NT2/D1 (cell line): ENCODE data around the gene DDI2.

Experiments used
- SUZ12 ChIP-seq: IDR thresholded peaks from 2 replicates; pipeline ENCODE4 v1.6.1; 2011; ENCODE audit not compliant: insufficient read length, insufficient read depth; ENCODE audit errors: extremely low read depth
- YY1 ChIP-seq: IDR thresholded peaks from 2 replicates; pipeline ENCODE4 v1.6.1; 2011; ENCODE audit not compliant: insufficient read length, insufficient read depth
- ZNF274 ChIP-seq: IDR thresholded peaks from 2 replicates; pipeline ENCODE4 v1.6.1; 2011; ENCODE audit warnings: mild to moderate bottlenecking, low read depth, low read length

DNA sequence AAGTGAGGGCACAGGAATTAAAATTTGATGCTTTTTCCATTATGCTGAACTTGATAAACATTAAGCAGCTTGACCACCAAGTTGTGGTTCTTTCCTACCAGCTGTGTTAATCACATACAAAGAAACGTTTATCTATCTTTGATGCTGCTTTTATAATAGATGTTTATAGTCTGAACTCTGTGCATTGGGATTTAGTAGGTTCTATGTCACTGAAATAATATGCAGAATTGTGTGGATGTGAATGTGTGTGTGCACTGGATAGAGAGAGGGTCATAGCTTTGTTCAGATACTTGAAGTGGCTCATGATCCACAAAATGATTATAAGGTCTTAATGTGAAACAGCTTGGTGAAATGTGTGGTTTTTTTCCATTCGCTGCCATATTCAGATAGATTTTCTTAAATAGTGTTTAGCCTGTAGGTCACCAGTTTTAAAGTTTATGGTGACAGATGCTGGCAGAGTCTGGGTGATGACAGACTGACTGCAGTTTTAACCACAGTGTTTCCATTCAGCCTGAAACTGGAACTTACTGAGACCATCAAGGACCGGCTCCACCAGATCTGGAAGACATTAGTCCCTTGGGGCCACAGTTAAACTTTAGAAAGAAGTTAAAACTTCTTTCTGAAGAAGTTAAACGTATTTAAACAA is 10.2 kb downstream of the DDI2 start:
- TF ChIP-seq SUZ12 (no peak), YY1 (no peak), ZNF274 (no peak)
